Activated CD8-positive, alpha-beta memory T cell treated with anti-CD3 and anti-CD28 coated beads, Interleukin-2, amount 50 U/mL, for 4 hours (primary cell): ENCODE data around the gene KCNJ14.

ENCODE experiments used
- DNase-seq: peaks from one replicate; pipeline ENCODE4 v3.0.0-alpha.2; 2020

The KCNJ14 gene

DNA sequence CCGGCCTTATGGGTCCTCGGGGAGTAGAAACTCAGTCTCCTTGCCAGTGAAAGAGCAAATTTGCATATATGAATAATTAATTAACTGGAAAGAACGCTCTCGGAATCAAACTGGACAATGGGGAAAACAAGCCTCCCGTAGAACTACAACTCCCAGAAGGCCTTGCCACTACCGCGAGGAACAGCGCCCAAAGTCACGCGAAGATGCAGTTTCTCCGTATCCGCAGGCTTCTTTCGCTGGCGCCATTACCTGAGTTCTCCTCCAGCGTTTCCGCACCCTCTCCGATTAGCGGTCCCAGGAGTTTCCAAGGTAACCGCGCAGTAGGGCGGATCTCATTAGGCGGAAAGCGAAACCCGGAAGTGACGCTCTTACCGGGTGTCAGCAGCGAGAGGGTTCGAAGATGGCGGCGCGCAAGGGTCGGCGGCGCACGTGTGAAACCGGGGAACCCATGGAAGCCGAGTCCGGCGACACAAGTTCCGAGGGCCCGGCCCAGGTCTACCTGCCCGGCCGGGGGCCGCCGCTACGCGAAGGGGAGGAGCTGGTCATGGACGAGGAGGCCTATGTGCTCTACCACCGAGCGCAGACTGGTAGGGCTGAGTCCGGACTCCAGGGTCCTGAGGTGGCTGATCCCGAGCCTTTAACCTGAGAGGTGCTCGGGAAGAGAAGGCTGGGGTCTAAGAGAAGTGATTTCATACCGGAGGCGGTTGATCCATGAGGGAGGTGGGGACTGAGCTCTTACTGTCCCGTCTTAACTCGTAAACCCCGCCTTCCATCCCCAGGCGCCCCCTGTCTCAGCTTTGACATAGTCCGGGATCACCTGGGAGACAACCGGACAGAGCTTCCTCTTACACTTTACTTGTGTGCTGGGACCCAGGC, 9.5 kb upstream of the KCNJ14 start, which contains the start of gene GRWD1:
TSS of gene GRWD1 (plus strand) at position 378 of the 876 bp plus-strand sequence. CDS start at position 401, 23 bp downstream.
- peak; percentile 91 for DNase-seq

DNA sequence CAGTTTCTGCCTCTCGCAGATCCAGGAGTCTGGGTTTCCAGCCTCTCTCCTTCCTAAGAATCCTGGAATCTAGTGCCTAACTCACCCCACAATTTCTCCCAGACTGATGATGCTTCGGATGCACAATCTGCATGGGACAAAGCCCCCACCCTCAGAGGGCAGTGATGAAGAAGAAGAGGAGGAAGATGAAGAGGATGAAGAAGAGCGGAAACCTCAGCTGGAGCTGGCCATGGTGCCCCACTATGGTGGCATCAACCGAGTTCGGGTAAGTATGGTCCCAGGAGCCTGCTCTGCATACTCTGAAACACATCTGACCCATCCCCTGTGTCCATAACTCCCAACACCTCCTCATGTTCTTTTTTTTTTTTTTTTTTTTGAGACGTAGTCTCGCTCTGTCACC, 8.8 kb upstream of the KCNJ14 start:
- no peak for DNase-seq

DNA sequence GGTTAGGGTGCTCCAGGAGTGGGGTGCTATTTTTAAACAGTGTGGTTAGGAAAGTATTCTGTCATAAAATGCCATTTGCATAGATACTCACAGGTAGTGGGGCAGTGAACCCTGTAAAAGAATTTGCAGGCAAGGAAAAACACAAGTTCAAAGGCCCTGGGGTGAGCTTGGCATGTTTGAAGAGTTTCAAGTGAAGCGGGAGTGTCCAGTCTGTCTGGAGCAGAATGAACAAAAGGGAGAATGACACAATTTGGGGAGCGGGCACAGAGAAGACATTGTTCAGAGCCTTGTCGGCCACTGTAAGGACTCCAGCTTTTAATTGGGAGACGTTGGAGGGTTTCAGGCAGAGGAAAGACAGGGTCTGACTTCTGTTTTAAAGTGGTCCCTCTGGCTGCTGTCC, 6.8 kb upstream of the KCNJ14 start:
- no peak for DNase-seq

DNA sequence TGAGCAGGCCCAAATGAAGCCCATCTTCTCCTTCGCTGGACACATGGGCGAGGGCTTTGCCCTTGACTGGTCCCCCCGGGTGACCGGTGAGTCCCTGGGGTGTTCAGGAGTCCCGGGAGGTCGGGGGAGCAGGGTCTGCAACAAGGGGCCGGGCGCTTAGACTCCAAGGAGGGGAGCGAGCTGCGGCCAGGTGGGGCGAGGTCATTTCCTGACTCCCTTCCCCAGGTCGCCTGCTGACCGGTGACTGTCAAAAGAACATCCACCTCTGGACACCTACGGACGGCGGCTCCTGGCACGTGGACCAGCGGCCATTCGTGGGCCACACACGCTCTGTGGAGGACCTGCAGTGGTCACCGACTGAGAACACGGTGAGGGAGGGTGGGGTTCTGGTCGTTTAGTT, 4.9 kb upstream of the KCNJ14 start:
- no peak for DNase-seq

DNA sequence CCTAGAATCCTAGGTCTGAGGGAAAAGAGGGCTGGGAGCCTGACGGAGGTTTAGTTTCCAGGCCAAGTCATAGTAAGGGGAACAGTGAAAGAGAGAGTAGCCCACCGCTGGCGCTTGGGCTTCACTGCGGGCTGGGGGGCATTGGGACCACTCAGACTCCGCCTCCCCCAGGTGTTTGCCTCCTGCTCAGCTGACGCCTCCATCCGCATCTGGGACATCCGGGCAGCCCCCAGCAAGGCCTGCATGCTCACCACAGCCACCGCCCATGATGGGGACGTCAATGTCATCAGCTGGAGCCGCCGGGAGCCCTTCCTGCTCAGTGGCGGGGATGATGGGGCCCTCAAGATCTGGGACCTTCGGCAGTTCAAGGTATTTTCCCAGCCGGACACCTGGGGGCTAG, 4.5 kb upstream of the KCNJ14 start:
- DNase-seq, result no peak

DNA sequence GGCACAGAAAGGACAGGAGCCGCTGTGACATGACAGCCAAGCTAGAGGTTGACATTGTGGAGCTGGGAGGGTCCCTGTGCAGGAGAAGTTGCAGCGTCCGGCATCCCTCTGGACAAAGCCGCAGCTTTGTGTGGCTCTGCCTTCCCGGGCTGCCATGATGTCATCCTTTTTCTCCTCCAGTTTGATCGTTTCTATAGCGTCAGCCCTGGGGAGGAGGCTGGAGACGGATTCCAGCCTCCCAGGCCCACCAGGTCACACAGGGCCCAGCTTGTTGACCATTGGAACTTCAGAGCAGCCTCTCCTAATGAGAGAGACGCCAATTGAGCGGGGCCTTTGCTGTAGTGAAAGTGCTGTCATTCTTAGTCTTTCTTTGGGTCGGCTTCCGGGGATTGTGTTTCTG, 3.8 kb upstream of the KCNJ14 start:
- no peak for DNase-seq

DNA sequence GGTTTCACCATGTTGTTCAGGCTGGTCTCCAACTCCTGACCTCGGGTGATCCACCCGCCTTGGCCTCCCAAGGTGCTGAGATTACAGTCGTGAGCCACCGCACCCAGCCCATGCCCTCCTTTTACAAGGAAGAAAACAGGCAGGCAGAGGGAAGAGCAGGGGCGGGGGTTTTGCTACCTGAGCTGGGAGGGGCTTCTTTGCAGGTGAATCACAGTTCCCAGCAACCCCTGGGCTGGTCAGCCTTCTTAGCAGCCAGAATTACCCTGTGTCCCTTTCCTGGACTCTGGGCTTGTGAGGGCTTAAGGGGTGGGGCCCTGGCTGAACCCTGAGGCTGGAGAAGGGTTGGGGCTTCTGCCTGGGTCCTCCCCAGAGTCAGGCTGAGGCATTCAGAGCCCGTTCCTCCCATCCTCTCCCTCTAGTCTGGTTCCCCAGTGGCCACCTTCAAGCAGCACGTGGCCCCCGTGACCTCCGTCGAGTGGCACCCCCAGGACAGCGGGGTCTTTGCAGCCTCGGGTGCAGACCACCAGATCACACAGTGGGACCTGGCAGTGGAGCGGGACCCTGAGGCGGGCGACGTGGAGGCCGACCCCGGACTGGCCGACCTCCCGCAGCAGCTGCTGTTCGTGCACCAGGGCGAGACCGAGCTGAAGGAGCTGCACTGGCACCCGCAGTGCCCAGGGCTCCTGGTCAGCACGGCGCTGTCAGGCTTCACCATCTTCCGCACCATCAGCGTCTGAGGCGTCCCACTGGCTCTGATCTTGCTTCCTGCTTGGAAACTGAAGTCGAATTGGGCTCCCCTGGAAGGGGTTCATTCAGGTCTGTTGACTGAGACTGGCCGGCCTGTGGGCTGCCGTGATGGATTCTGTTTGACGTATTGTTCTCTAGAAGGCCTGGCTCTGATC, 2.8 kb upstream of the KCNJ14 start:
- DNase-seq, result no peak

DNA sequence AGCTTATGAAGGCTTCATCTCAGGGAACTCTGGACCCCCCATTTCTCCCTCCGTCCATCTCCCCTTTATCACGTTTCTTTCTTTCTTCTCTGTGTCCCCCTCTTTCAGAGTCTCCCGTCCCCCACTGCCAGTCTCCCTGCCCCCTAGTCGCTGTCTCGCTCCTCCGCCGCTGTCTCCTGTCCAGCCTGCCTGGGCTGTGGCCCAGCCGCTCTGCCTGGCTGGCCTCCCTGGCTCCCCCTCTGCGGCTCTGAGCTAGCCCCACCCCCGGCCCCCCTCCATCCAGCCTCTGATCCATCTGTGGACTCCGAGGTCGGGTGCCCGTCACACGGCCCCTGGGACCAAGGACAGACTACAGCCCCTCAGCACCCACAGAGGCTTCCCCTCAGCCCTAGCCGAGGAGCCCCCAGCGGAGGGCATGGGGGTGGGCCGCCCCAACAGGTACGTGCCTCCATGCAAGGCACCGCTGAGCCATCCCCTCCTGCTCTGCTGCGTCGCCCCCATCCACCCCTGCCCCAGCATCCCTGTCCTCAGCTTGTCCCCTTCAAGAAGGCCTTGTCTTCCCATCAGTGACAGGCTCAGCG, 1.1 kb upstream of the KCNJ14 start:
- no peak for DNase-seq

DNA sequence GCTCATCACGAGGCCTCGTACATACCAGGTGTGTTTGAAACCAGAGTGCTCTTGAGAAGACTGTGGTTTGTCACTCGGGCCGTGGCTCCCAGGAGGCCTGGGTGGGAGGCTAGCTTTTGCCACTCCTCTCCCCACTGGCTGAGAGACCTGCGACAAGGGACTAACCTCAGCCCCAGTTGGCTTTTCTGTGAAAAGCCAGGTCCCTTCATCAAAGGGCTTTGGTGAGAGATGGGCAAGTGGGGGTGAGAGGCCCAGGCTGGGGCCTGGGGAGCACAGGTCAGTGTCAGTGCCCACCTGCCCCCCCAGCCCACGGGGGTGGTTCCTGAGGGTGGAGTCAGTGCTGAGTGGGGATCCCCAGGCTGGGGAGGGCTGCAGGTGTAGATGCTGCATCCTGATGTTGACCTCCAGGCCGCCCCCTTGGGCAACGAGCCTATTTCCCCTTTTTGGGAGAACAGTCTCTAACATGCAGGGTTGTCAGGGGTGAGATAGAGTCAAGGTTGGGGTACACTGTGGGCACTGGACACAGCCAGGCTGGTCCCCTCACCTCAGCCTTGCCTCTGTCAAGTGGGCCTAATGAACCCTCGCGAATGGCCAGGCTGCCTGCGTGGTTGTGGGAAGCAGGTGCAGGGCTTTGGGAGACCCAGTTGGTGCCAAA, 661 bp downstream of the KCNJ14 start:
- DNase-seq, result no peak

DNA sequence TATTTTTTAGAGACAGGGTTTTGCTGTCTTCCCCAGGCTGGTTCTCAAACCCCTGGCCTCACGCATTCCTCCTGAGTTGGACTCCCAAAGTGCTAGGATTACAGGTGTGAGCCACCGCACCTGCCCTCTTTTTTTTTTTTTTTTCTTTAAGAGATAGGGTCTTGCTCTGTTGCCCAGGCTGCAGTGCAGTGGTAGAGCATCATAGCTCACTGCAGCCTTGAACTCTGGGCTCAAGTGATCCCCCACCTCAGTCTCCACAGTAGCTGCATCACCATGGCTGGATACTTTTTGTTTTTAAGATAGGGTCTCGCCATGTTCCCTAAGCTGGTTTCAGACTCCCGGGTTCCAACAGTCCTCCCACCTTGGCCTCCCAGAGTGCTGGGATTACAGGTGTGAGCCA, 1.5 kb downstream of the KCNJ14 start:
- DNase-seq, result no peak

DNA sequence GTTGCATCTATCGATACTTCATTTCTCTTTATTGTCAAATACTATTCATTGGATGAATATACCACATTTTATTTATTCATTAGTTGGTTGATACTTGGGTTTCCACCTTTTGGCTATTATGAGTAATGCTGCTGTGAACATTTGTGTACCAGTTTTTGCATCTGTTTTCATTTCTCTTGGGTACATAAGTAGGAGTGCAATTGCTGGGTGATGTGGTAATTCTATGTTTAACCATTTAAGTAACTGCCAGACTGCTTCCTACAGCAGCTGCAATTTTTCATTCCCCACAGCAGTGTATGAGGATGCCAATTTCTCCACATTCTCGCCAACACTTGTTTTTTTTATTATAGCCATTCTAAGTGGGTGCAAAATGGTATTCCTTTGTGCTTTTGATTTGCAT, 2.6 kb downstream of the KCNJ14 start:
- no peak for DNase-seq

DNA sequence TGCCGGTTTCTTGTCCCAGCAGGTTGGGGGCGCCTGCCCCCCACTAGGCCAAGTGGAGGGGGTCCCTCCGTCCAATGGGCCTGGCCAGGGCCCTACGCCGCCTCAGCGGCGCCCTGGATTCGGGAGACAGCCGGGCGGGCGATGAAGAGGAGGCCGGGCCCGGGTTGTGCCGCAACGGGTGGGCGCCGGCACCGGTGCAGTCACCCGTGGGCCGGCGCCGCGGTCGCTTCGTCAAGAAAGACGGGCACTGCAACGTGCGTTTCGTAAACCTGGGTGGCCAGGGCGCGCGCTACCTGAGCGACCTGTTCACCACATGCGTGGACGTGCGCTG, 6.2 kb downstream of the KCNJ14 start:
- no peak for DNase-seq

DNA sequence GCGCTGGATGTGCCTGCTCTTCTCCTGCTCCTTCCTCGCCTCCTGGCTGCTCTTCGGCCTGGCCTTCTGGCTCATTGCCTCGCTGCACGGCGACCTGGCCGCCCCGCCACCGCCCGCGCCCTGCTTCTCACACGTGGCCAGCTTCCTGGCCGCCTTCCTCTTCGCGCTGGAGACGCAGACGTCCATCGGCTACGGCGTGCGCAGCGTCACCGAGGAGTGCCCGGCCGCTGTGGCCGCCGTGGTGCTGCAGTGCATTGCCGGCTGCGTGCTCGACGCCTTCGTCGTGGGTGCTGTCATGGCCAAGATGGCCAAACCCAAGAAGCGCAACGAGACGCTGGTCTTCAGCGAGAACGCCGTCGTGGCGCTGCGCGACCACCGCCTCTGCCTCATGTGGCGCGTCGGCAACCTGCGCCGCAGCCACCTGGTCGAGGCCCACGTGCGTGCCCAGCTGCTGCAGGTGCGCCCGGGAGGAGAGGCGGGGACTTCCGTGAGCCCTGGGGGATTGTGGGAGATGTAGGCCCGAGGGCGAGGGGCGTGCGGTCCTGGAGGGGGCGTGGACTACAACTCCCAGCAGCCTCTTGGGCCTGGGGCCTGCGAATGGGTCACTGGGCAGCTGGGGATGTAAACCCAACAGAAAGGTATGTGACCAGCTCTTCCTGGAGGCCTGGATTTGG, 6.7 kb downstream of the KCNJ14 start:
- no peak for DNase-seq

DNA sequence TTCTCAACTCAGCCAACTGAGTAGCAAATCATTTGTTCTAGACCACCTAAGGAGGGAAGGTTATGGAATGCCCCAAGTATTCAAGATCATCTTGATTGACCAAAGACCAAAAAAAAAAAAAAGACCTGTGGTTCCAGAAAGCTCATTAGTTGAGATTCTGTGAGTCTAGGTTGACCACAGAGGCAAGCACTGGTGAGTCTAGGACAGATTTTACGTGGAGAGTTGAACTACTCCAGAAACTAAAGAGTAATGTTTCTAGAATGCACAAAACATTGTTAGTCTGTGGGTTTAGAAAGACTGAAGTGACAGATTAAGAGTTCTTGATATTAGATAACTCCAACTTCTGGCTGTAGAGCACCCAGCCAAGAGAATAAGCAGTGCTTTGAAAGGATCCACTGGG, 9.8 kb downstream of the KCNJ14 start:
- DNase-seq, result no peak

DNA sequence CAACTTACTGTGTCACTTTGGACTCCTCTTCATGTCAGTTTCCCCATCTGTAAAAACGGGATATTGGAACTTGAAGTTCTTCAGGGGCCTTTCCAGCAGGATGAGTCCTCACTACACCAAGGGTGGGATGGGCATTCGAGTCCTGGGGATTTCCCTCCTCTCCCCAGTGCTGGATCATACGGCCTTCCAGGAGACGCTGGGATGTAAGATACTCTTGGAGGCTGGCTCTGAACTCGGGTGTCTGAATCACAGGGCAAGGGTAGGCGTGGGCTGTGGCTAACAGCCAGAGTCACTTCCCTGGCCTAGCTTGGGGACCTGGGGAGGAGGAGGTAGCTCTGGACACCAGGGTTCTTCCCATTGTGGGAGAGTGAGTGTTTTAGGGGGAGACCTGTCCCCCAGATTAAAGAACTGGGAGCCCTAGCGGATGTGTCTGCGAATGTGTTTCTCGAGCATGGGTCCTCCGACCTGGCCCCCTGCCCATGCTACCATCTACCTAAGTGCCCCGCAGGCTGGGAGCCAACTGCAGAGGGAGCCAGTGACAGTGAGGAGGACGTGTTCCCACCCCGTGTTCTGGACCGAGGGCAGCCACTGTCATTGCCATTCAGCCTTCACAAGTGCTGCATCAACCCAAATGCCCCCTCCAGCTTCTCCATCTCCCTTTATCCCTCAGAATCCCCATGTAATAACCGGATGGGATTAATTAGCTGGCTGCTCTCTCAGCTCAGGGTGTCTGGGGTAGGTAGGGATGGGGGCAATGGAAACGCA, 11.4 kb downstream of the KCNJ14 start:
- no peak for DNase-seq

DNA sequence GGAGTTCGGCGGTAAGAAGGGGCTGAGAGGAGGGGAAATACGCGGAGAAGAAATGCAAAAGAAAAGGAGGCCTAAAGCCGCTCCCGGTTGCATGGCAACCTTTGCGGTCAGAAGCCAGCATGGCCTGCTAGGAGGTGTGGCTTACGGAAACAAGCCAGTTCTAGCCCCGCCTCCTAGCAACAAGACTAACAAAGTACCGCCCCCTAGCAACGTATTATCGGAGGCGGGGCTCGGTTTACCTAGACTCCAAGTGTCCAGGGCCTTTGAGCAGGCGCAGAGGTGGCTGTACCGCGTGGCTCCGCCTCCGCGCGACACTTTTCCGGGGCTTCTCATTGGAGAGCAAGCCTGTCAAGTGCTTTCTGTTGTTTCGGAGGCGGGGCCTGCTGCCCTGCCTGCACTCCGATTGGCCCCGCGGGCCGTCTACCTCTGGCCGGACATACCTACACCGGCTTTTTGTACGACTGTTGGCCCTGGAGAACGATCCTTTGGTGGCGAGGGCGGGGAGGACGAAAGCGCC, 13.5 kb downstream of the KCNJ14 start:
- DNase-seq, result peak; percentile 98

DNA sequence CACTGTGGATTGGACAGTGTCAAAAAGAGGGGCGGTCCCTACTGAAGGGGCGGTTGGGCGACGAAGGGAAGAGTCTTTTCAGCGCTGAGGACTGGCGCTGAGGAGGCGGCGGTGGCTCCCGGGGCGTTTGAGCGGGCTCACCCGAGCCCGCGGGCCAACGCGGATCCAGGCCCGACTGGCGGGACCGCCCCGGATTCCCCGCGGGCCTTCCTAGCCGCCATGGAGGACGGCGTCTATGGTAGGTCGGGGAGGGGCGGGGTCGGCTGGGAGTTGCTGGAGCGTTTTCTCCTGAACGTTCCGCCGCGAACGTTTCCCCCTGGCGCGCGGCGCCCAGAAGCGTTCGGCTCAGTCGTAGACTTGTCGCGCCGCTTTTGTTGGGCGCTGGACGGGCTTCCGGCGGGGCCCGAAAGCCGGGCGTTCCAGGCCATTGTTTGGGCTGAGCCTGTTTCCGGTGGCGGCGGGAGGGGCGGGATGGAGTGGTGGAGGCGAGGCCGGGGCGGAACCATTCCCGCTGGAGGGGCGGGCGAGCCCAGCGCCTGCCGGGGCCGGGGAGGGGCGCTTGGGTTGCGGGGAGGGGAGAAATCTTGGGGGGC, 14.0 kb downstream of the KCNJ14 start, which contains the start of gene CYTH2:
TSS of gene CYTH2 (plus strand) at position 81 of the 593 bp plus-strand sequence. CDS start at position 220, 139 bp downstream.
- peak; percentile 60 for DNase-seq

DNA sequence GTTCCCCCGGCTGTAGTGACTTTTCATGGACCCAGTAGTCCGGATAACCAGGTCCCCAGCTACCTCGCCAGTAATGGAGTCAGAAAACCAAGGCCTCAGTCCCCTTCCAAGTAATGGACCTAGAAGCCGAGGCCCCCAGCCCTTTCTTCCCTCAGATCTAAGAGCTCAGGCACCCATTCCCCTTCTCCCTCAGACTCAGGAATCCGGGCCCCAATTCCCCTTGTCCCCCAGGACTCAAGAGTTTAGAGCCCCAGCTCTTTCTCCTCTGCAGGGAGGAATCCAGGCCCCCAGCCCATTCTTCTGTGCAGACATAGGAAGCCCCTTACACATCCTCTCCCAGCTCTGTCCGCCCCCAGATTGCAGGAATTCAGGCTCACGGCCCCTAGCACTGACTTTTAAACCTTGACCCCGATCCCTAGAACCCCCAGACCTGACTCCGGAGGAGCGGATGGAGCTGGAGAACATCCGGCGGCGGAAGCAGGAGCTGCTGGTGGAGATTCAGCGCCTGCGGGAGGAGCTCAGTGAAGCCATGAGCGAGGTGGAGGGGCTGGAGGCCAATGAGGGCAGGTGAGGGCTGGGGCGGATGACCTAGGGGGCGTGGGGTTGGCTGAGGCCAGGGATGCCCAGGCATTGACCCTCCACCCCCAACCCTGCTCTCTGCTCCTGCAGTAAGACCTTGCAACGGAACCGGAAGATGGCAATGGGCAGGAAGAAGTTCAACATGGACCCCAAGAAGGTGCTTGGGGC, 14.7 kb downstream of the KCNJ14 start:
- no peak for DNase-seq

DNA sequence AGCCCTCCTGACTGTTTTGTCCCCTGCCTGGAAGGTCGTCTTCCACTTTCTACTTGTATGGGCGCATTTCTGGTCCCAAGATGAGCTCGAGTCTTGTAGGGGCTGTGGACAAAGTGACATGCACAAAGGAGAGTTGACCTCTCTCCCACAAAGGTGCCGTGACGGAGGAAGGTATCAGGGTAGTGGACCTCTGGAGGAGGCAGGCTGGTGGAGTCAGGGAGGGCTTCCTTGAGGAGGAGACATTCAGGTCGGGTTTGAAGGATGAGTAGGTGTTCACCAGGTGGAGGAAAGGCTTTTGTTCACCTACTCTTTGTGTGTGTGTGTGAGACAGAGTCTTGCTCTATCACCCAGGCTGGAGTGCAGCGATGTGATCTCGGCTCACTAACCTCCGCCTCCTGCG, 15.5 kb downstream of the KCNJ14 start:
- no peak for DNase-seq

DNA sequence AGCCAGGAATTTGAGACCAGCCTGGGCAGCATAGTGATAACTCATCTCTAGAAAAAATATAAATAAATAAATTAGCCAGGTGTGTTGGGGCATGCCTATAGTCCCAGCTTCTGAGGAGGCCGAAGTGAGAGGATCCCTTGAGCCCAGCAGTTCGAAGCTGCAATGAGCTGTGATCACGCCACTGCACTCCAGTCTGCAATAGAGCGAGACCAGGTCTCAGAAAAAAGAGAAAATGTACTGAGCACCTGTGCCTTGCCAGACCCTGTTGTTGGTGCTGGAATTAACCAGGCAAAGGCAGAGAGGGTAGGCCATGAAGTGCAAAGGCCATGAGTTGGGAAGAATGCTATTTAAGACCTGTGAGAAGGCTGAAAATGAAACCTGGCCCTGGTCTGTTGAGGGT, 16.5 kb downstream of the KCNJ14 start:
- DNase-seq, result no peak
